ENCODE results near the gene TCIRG1.

The TCIRG1 gene

DNA sequence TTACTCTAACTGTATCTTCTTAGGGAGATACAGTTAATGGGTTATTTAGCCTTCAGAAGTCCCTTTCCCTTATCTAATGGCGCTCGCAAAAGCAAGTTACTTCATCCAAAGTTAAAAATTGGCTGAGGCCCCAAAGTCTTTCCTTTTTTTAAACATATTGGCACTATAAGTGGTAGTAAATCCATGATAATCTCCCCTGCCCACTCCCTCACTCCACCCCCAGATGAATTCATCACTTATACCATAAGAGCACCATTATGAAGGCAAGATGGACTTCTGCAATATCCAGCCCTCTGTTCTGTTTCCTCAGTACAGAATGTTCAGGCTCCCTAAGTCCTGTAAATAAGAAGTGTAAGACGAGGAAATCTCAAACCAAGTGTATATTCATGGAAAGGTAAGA is 44.7 kb downstream of the TCIRG1 start:
- Histone ChIP-seq H4K91ac (ENCODE audit: low read length) (no peak overlapping the region), H2BK5ac (ENCODE audit: low read depth, low read length, poor library complexity, severe bottlenecking) (no peak overlapping the region), H3K9me3 (ENCODE audit: control insufficient read depth, low read length) (no peaks in the 10 kb centered on the region), H2BK120ac (ENCODE audit: low read depth, low read length) (no peak overlapping the region), H3K14ac (ENCODE audit: low read length in 2 of 2) (no peak overlapping the region), H3K23ac (ENCODE audit: low read length in 2 of 2) (no peak overlapping the region), H3K4me2 (ENCODE audit: low read length, poor library complexity, severe bottlenecking) (no peak overlapping the region), H3K4me3 (ENCODE audit: insufficient read depth in 1 of 2, low read depth in 1 of 2, low read length in 2 of 2) (no peak overlapping the region), H2AK5ac (ENCODE audit: low read length, severe bottlenecking) (no peak overlapping the region), H3K4ac (ENCODE audit: low read depth in 1 of 2, low read length in 2 of 2) (no peak overlapping the region), H3K27me3 (ENCODE audit: control insufficient read depth in 1 of 2, insufficient read depth in 1 of 2, low read length in 2 of 2) (no peaks in the 10 kb centered on the region), H3K27ac (ENCODE audit: low read length, poor library complexity, severe bottlenecking) (no peak overlapping the region), H3K9ac (ENCODE audit: low read length) (no peak overlapping the region), H2BK15ac (ENCODE audit: low read depth, poor library complexity, severe bottlenecking) (no peak overlapping the region), H3K36me3 (ENCODE audit: control insufficient read depth in 1 of 2, insufficient read depth in 2 of 2, low read depth in 1 of 2, low read length in 2 of 2) (peaks cover 9 to 18% of the 10 kb centered on the region in 2 experiments), H2BK12ac (ENCODE audit: low read length in 2 of 2) (no peak overlapping the region), H3K18ac (ENCODE audit: low read depth in 1 of 2, low read length in 2 of 2) (no peak overlapping the region), H4K8ac (ENCODE audit: low read length) (no peak overlapping the region), H2AFZ (ENCODE audit: low read depth, low read length) (no peak overlapping the region), H3K4me1 (ENCODE audit: control insufficient read depth, insufficient read depth, low read depth, low read length) (peaks cover 7% of the 10 kb centered on the region), H3K79me1 (replicated peaks; ENCODE audit: low read length, poor library complexity, severe bottlenecking) (peaks cover 20% of the 10 kb centered on the region)
- 97% methylated on average over 3 of the region's 3 CpGs for WGBS
- no peak for DNase-seq

- no peak overlapping the region for H2AFZ ChIP-seq (ENCODE audit: low read depth, low read length)
- no peak for DNase-seq
- H3K23ac ChIP-seq (ENCODE audit: low read length in 2 of 2) = peak overlapping the region in 1 of 2 experiments; percentile 72
- no peak overlapping the region for H2AK5ac ChIP-seq (ENCODE audit: low read length, severe bottlenecking)
- WGBS = 95% methylated on average over 5 of the region's 8 CpGs
- no peaks in the 10 kb centered on the region for H3K9me3 ChIP-seq (ENCODE audit: control insufficient read depth, low read length)
- peaks cover 3% of the 10 kb centered on the region for H3K4me1 ChIP-seq (ENCODE audit: control insufficient read depth, insufficient read depth, low read depth, low read length)
- no peak overlapping the region for H3K27ac ChIP-seq (ENCODE audit: low read length, poor library complexity, severe bottlenecking)
- no peak overlapping the region for H3K4ac ChIP-seq (ENCODE audit: low read depth in 1 of 2, low read length in 2 of 2)
- H4K8ac ChIP-seq (ENCODE audit: low read length) = no peak overlapping the region
- no peak overlapping the region for H2BK15ac ChIP-seq (ENCODE audit: low read depth, poor library complexity, severe bottlenecking)
- no peaks in the 10 kb centered on the region for H3K27me3 ChIP-seq (ENCODE audit: control insufficient read depth in 1 of 2, insufficient read depth in 1 of 2, low read length in 2 of 2)
- no peak overlapping the region for H4K91ac ChIP-seq (ENCODE audit: low read length)
- no peak overlapping the region for H3K9ac ChIP-seq (ENCODE audit: low read length)
- H3K4me3 ChIP-seq (ENCODE audit: insufficient read depth in 1 of 2, low read depth in 1 of 2, low read length in 2 of 2) = no peak overlapping the region
- H3K79me1 ChIP-seq (replicated peaks; ENCODE audit: low read length, poor library complexity, severe bottlenecking) = peaks cover 19% of the 10 kb centered on the region
- H2BK5ac ChIP-seq (ENCODE audit: low read depth, low read length, poor library complexity, severe bottlenecking) = no peak overlapping the region
- no peak overlapping the region for H3K4me2 ChIP-seq (ENCODE audit: low read length, poor library complexity, severe bottlenecking)
- H3K14ac ChIP-seq (ENCODE audit: low read length in 2 of 2) = no peak overlapping the region
- no peak overlapping the region for H2BK120ac ChIP-seq (ENCODE audit: low read depth, low read length)
- H3K18ac ChIP-seq (ENCODE audit: low read depth in 1 of 2, low read length in 2 of 2) = no peak overlapping the region
- H2BK12ac ChIP-seq (ENCODE audit: low read length in 2 of 2) = no peak overlapping the region
- peaks cover 0 to 8% of the 10 kb centered on the region in 2 experiments for H3K36me3 ChIP-seq (ENCODE audit: control insufficient read depth in 1 of 2, insufficient read depth in 2 of 2, low read depth in 1 of 2, low read length in 2 of 2)
These were observed 50.9 kb downstream of the TCIRG1 start for GRCh38 chr11:68089679-68090078.

- Histone ChIP-seq H2AFZ (ENCODE audit: low read depth, low read length) (no peak overlapping the region), H3K4me1 (ENCODE audit: control insufficient read depth, insufficient read depth, low read depth, low read length) (peaks cover 3% of the 10 kb centered on the region), H3K9me3 (ENCODE audit: control insufficient read depth, low read length) (no peaks in the 10 kb centered on the region), H3K23ac (ENCODE audit: low read length in 2 of 2) (no peak overlapping the region), H4K91ac (ENCODE audit: low read length) (no peak overlapping the region), H3K4ac (ENCODE audit: low read depth in 1 of 2, low read length in 2 of 2) (no peak overlapping the region), H3K4me2 (ENCODE audit: low read length, poor library complexity, severe bottlenecking) (no peak overlapping the region), H4K8ac (ENCODE audit: low read length) (no peak overlapping the region), H3K27me3 (ENCODE audit: control insufficient read depth in 1 of 2, insufficient read depth in 1 of 2, low read length in 2 of 2) (no peaks in the 10 kb centered on the region), H2BK15ac (ENCODE audit: low read depth, poor library complexity, severe bottlenecking) (no peak overlapping the region), H3K36me3 (ENCODE audit: control insufficient read depth in 1 of 2, insufficient read depth in 2 of 2, low read depth in 1 of 2, low read length in 2 of 2) (peaks cover 0 to 8% of the 10 kb centered on the region in 2 experiments), H3K4me3 (ENCODE audit: insufficient read depth in 1 of 2, low read depth in 1 of 2, low read length in 2 of 2) (no peak overlapping the region), H3K9ac (ENCODE audit: low read length) (no peak overlapping the region), H3K79me1 (replicated peaks; ENCODE audit: low read length, poor library complexity, severe bottlenecking) (peaks cover 17% of the 10 kb centered on the region), H2BK5ac (ENCODE audit: low read depth, low read length, poor library complexity, severe bottlenecking) (no peak overlapping the region), H3K27ac (ENCODE audit: low read length, poor library complexity, severe bottlenecking) (no peak overlapping the region), H3K18ac (ENCODE audit: low read depth in 1 of 2, low read length in 2 of 2) (no peak overlapping the region), H2AK5ac (ENCODE audit: low read length, severe bottlenecking) (no peak overlapping the region), H2BK12ac (ENCODE audit: low read length in 2 of 2) (no peak overlapping the region), H2BK120ac (ENCODE audit: low read depth, low read length) (no peak overlapping the region), H3K14ac (ENCODE audit: low read length in 2 of 2) (no peak overlapping the region)
- DNase-seq = no peak
- 100% methylated on average over 1 of the region's 1 CpG for WGBS
These were observed 51.5 kb downstream of the TCIRG1 start for GRCh38 chr11:68090287-68090686.

DNA sequence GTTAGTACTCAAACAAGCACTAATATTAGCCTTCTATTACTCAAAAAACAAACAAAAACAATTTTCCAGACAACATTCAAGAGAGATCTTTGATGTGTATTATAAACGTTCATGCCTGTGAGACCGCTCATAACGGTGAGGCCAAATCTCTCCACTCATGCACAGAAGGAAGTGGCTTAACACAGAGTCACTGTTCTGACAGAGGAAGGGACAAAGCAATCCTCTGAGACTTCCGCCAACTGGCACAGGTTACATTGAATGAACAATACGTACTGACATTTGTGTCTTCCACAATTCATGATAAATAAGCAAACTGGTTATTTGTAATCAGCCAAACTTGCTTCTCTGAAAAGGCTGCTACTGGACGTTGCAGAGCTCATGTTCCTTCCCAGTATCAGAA is 51.9 kb downstream of the TCIRG1 start:
- 75% methylated on average over 6 of the region's 6 CpGs for WGBS
- no peak overlapping the region for H2AK5ac ChIP-seq (ENCODE audit: low read length, severe bottlenecking)
- H3K14ac ChIP-seq (ENCODE audit: low read length in 2 of 2) = no peak overlapping the region
- no peak overlapping the region for H3K23ac ChIP-seq (ENCODE audit: low read length in 2 of 2)
- H3K9ac ChIP-seq (ENCODE audit: low read length) = no peak overlapping the region
- H4K91ac ChIP-seq (ENCODE audit: low read length) = no peak overlapping the region
- no peak overlapping the region for H3K27ac ChIP-seq (ENCODE audit: low read length, poor library complexity, severe bottlenecking)
- peaks cover 16% of the 10 kb centered on the region for H3K79me1 ChIP-seq (replicated peaks; ENCODE audit: low read length, poor library complexity, severe bottlenecking)
- H2BK15ac ChIP-seq (ENCODE audit: low read depth, poor library complexity, severe bottlenecking) = no peak overlapping the region
- H3K4me3 ChIP-seq (ENCODE audit: insufficient read depth in 1 of 2, low read depth in 1 of 2, low read length in 2 of 2) = no peak overlapping the region
- H2BK5ac ChIP-seq (ENCODE audit: low read depth, low read length, poor library complexity, severe bottlenecking) = no peak overlapping the region
- no peak overlapping the region for H4K8ac ChIP-seq (ENCODE audit: low read length)
- no peak overlapping the region for H3K4ac ChIP-seq (ENCODE audit: low read depth in 1 of 2, low read length in 2 of 2)
- no peak overlapping the region for H3K4me2 ChIP-seq (ENCODE audit: low read length, poor library complexity, severe bottlenecking)
- H2AFZ ChIP-seq (ENCODE audit: low read depth, low read length) = no peak overlapping the region
- H3K36me3 ChIP-seq (ENCODE audit: control insufficient read depth in 1 of 2, insufficient read depth in 2 of 2, low read depth in 1 of 2, low read length in 2 of 2) = peaks cover 1 to 8% of the 10 kb centered on the region in 2 experiments
- no peak for DNase-seq
- no peak overlapping the region for H2BK12ac ChIP-seq (ENCODE audit: low read length in 2 of 2)
- no peak overlapping the region for H2BK120ac ChIP-seq (ENCODE audit: low read depth, low read length)
- H3K27me3 ChIP-seq (ENCODE audit: control insufficient read depth in 1 of 2, insufficient read depth in 1 of 2, low read length in 2 of 2) = no peaks in the 10 kb centered on the region
- no peak overlapping the region for H3K18ac ChIP-seq (ENCODE audit: low read depth in 1 of 2, low read length in 2 of 2)
- no peaks in the 10 kb centered on the region for H3K9me3 ChIP-seq (ENCODE audit: control insufficient read depth, low read length)
- H3K4me1 ChIP-seq (ENCODE audit: control insufficient read depth, insufficient read depth, low read depth, low read length) = peaks cover 3% of the 10 kb centered on the region

All from mesenchymal stem cell (in vitro differentiated cells and primary cell).